Uterus (tissue), 2 donors: ENCODE measurements around the gene PEAR1.

ENCODE experiments used
- POLR2A ChIP-seq, 2 donors: fragments of 450-650 bp; IDR thresholded peaks; one replicate each; pipeline ENCODE4 v1.6.1; 2016; ENCODE audit warnings: antibody characterized with exemption in 2 of 2, mild to moderate bottlenecking in 1 of 2, moderate library complexity in 1 of 2
- TF ChIP-seq, protein P1 (sequence below), 4 experiments: fragments of 200-600 bp in 2 of 4; fragments of 450-650 bp in 2 of 4; sonication (generic) in 2 of 4; IDR thresholded peaks; one replicate each; pipeline ENCODE4 v1.5.1; 2016 to 2019; ENCODE audit warnings: antibody characterized with exemption in 4 of 4, mild to moderate bottlenecking in 2 of 4, moderate library complexity in 1 of 4

DNA sequence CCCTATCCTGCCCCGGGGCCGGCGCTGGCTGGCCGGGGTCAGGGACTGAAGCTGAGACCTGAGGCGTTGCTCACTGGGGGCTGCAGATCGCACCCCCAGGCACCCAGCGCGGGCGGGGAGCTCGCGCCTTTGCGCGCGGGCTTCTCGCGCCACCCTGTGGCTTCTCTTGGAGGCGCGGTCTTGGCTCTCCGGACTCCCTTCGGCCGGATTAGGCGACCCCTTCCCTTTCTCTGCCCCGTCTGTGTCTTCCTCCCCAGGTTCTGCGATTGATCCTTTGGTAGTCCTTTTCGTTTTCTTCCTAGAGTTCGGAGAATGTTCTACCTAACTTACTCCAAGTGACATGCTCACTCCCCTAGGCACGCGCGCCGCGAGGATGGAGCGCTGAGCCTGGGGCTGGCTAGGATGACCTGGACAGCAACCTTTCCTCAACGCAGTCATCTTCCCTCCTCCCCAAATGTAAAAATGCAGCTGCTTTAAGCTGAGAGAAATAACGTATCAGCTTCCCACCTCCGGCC is 33.3 kb upstream of the PEAR1 start:
- TF ChIP-seq, protein P1, sequence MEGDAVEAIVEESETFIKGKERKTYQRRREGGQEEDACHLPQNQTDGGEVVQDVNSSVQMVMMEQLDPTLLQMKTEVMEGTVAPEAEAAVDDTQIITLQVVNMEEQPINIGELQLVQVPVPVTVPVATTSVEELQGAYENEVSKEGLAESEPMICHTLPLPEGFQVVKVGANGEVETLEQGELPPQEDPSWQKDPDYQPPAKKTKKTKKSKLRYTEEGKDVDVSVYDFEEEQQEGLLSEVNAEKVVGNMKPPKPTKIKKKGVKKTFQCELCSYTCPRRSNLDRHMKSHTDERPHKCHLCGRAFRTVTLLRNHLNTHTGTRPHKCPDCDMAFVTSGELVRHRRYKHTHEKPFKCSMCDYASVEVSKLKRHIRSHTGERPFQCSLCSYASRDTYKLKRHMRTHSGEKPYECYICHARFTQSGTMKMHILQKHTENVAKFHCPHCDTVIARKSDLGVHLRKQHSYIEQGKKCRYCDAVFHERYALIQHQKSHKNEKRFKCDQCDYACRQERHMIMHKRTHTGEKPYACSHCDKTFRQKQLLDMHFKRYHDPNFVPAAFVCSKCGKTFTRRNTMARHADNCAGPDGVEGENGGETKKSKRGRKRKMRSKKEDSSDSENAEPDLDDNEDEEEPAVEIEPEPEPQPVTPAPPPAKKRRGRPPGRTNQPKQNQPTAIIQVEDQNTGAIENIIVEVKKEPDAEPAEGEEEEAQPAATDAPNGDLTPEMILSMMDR (IDR thresholded peaks at IDR 0.05), result peak; percentile 79 to 90 (median 84)
- peak in 1 of 2 donors; percentile 6 for TF ChIP-seq POLR2A (IDR thresholded peaks at IDR 0.05)
